Measurements from ENCODE around the gene METTL15.

DNA sequence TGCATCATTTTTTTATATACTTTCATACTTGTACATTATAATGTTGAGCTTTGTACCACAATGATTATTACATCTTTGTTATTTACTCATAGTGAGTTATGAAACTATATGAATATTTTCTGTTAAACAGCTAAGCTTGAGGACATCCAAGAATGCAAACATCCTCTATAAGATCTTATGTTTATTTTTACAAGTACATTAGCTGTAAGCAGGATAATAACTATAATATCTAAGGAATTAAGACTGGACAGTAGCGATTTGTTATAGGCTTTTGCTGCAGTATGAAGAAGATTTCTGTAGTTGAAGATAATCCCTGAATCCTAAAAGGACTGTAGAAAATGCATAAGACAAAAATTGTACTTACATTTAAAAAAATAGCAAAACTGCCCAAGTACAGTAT is 176.0 kb downstream of the METTL15 start:
- TF ChIP-seq, protein P1, sequence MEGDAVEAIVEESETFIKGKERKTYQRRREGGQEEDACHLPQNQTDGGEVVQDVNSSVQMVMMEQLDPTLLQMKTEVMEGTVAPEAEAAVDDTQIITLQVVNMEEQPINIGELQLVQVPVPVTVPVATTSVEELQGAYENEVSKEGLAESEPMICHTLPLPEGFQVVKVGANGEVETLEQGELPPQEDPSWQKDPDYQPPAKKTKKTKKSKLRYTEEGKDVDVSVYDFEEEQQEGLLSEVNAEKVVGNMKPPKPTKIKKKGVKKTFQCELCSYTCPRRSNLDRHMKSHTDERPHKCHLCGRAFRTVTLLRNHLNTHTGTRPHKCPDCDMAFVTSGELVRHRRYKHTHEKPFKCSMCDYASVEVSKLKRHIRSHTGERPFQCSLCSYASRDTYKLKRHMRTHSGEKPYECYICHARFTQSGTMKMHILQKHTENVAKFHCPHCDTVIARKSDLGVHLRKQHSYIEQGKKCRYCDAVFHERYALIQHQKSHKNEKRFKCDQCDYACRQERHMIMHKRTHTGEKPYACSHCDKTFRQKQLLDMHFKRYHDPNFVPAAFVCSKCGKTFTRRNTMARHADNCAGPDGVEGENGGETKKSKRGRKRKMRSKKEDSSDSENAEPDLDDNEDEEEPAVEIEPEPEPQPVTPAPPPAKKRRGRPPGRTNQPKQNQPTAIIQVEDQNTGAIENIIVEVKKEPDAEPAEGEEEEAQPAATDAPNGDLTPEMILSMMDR (IDR thresholded peaks at IDR 0.05; ENCODE audit: insufficient read depth, low read length, poor library complexity, severe bottlenecking), result no peak
- TF ChIP-seq EZH2phosphoT487 (conservative IDR thresholded peaks at IDR 0.05; ENCODE audit: low read length), result no peak
